K562 (cell line): ENCODE measurements around the gene CD163. TPM values are rescaled to one million over a fixed set of nuclear protein-coding genes. Genes with fewer than 3 reads are reported as not detected.

ENCODE experiments used
- CBX1 ChIP-seq: sonication (generic); IDR thresholded peaks from 2 replicates; pipeline ENCODE4 v1.6.1; 2016; ENCODE audit warnings: antibody characterized with exemption, low read depth, mild to moderate bottlenecking
- CBX2 ChIP-seq: fragments of 200-600 bp; sonication (generic); IDR thresholded peaks from one replicate; pipeline ENCODE4 v1.6.1; 2012; ENCODE audit warnings: mild to moderate bottlenecking, low read length, inconsistent platforms; ENCODE audit not compliant: insufficient read depth, poor library complexity, severe bottlenecking
- CREBBP ChIP-seq: IDR thresholded peaks from one replicate; pipeline ENCODE4 v1.6.1; 2012; ENCODE audit warnings: low read depth, mild to moderate bottlenecking, control low read depth, inconsistent platforms, low read length
- HEY1 ChIP-seq: fragments of 250-450 bp; sonication (Bioruptor Pico); IDR thresholded peaks from 2 replicates; pipeline ENCODE4 v1.5.0; 2020; ENCODE audit warnings: mild to moderate bottlenecking, moderate library complexity, borderline replicate concordance
- MAFG ChIP-seq: fragments of 450-650 bp; conservative IDR thresholded peaks from 2 replicates; pipeline ENCODE4 v1.6.1; 2016; ENCODE audit warnings: missing genetic modification characterization, missing compliant biosample characterization
- MTA2 ChIP-seq: fragments of 450-650 bp; IDR thresholded peaks from 2 replicates; pipeline ENCODE4 v1.6.1; 2016; ENCODE audit warnings: low read depth
- NFE2 ChIP-seq: IDR thresholded peaks from 2 replicates; pipeline ENCODE4 v1.6.1; 2014; ENCODE audit warnings: antibody characterized with exemption, low read depth
- PHF20 ChIP-seq: fragments of 450-650 bp; IDR thresholded peaks from 2 replicates; pipeline ENCODE4 v1.6.1; 2018; ENCODE audit not compliant: partially characterized antibody
- ZFP1 ChIP-seq: fragments of 450-650 bp; formaldehyde crosslinking; IDR thresholded peaks from 2 replicates; pipeline ENCODE4 v1.4.0; 2020; ENCODE audit warnings: mild to moderate bottlenecking, mixed read lengths
- ZKSCAN8 ChIP-seq: fragments of 200-800 bp; sonication (Bioruptor generic); IDR thresholded peaks from 2 replicates; pipeline ENCODE4 v1.6.1; 2016; ENCODE audit warnings: missing genetic modification characterization, missing compliant biosample characterization
- polyA plus RNA-seq, 8 experiments: library from polyadenylated mRNA; depleted of rRNA in 4 of 8; stranded (reverse) in 5 of 8; unstranded in 3 of 8; fragments of >200 nt; fragmentation: Nextera tagmentation in 2 of 8; fragmentation: Illumina TruSeq in 1 of 8; extraction: Ambion mirVana in 2 of 8; extraction: Trizol in 1 of 8; gene quantifications; 2 replicates each; pipeline versions ENCODE4 v1.2.1 to v1.2.3, GENCODE V29; 2011 to 2014; ENCODE audit warnings: inconsistent platforms in 1 of 8, missing spikeins in 1 of 8
- total RNA-seq, 7 experiments: library from RNA; depleted of rRNA in 6 of 7; stranded (reverse); fragments of >200 nt in 6 of 7; fragmentation: Illumina TruSeq in 2 of 7; extraction: Trizol in 2 of 7; gene quantifications; 2 replicates each; pipeline versions ENCODE4 v1.2.1 to v1.2.3, GENCODE V29; 2011 to 2021; ENCODE audit warnings: low replicate concordance in 1 of 7
- TF ChIP-seq, protein P1 (sequence below): fragments of 200-800 bp; sonication (Bioruptor generic); IDR thresholded peaks from 2 replicates; pipeline ENCODE4 v1.6.1; 2016; ENCODE audit warnings: missing genetic modification characterization, missing compliant biosample characterization
- TF ChIP-seq, protein P2 (sequence below): fragments of 450-650 bp; formaldehyde crosslinking; IDR thresholded peaks from 2 replicates; pipeline ENCODE4 v1.4.0; 2020; ENCODE audit warnings: mild to moderate bottlenecking, moderate library complexity
- TF ChIP-seq, protein P3 (sequence below): fragments of 250-450 bp; sonication (Bioruptor Pico); IDR thresholded peaks from 2 replicates; pipeline ENCODE4 v1.8.0; 2022; ENCODE audit warnings: inconsistent platforms, mild to moderate bottlenecking, moderate library complexity, borderline replicate concordance
- TF ChIP-seq, protein P4 (sequence below): sonication (generic); formaldehyde crosslinking; IDR thresholded peaks from 2 replicates; pipeline ENCODE4 v1.8.0; 2022; ENCODE audit warnings: missing genetic modification reagents, mild to moderate bottlenecking, borderline replicate concordance

Gene CD163
- total and polyA plus RNA-seq, 9 of the 15 experiments (the other 6 are each of a cell fraction or from before 2014, with no cell fraction given), result 0.62 TPM; not detected in 8

DNA sequence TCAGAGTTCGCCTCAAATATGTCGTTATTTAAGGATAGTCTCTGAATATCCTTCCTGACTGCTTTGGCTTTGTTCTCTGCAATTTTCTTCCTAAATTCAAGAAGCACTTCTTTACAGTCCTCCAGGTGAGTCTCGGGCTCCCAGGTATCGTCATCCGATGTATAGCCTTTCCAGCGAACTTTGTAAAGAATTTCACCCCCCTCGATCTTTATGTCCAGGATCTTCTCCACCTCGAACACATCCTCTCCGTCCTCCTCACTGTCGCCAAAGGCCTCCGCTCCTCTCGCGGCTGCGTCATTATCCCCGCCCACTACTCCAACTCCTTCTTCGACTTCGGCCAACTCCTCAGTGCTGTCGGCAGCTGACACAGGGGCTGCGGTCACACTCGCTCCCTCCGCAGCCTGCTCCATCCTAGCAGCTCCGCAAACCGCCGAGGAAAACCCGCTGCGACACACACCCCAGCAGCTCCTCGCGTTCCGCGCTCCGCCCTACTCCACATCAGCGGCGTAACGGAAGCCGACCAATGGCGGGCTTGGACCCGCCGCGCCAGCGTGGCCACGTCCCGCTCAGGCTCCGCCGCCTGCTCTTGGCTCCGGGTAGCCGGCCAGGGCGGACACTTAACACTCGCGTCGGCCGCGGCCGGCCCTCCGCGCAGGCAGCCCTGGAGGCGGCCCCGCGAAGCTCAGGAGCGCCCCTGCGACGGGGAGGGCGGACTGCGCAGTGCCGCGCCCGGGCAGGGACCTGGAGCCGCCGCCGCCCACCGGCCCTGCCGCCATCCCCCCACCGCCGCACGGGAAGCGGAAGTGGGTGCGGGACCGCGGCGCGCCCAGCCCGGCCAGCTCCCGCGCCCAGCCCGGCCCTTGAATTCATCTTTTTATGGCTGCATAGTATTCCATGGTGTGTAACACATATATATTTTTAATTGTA lies 63.7 kb downstream of the CD163 start (continued):
- TF ChIP-seq, protein P1, sequence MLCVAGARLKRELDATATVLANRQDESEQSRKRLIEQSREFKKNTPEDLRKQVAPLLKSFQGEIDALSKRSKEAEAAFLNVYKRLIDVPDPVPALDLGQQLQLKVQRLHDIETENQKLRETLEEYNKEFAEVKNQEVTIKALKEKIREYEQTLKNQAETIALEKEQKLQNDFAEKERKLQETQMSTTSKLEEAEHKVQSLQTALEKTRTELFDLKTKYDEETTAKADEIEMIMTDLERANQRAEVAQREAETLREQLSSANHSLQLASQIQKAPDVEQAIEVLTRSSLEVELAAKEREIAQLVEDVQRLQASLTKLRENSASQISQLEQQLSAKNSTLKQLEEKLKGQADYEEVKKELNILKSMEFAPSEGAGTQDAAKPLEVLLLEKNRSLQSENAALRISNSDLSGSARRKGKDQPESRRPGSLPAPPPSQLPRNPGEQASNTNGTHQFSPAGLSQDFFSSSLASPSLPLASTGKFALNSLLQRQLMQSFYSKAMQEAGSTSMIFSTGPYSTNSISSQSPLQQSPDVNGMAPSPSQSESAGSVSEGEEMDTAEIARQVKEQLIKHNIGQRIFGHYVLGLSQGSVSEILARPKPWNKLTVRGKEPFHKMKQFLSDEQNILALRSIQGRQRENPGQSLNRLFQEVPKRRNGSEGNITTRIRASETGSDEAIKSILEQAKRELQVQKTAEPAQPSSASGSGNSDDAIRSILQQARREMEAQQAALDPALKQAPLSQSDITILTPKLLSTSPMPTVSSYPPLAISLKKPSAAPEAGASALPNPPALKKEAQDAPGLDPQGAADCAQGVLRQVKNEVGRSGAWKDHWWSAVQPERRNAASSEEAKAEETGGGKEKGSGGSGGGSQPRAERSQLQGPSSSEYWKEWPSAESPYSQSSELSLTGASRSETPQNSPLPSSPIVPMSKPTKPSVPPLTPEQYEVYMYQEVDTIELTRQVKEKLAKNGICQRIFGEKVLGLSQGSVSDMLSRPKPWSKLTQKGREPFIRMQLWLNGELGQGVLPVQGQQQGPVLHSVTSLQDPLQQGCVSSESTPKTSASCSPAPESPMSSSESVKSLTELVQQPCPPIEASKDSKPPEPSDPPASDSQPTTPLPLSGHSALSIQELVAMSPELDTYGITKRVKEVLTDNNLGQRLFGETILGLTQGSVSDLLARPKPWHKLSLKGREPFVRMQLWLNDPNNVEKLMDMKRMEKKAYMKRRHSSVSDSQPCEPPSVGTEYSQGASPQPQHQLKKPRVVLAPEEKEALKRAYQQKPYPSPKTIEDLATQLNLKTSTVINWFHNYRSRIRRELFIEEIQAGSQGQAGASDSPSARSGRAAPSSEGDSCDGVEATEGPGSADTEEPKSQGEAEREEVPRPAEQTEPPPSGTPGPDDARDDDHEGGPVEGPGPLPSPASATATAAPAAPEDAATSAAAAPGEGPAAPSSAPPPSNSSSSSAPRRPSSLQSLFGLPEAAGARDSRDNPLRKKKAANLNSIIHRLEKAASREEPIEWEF (CRISPR knock-in tag), result no peak
- no peak for TF ChIP-seq MTA2
- TF ChIP-seq CBX1, result no peak
- TF ChIP-seq HEY1 (CRISPR knock-in tag), result no peak
- TF ChIP-seq PHF20, result no peak
- no peak for TF ChIP-seq ZKSCAN8 (CRISPR knock-in tag)
- TF ChIP-seq, protein P2, sequence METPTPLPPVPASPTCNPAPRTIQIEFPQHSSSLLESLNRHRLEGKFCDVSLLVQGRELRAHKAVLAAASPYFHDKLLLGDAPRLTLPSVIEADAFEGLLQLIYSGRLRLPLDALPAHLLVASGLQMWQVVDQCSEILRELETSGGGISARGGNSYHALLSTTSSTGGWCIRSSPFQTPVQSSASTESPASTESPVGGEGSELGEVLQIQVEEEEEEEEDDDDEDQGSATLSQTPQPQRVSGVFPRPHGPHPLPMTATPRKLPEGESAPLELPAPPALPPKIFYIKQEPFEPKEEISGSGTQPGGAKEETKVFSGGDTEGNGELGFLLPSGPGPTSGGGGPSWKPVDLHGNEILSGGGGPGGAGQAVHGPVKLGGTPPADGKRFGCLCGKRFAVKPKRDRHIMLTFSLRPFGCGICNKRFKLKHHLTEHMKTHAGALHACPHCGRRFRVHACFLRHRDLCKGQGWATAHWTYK, result no peak
- TF ChIP-seq CBX2, result no peak
- TF ChIP-seq, protein P3, sequence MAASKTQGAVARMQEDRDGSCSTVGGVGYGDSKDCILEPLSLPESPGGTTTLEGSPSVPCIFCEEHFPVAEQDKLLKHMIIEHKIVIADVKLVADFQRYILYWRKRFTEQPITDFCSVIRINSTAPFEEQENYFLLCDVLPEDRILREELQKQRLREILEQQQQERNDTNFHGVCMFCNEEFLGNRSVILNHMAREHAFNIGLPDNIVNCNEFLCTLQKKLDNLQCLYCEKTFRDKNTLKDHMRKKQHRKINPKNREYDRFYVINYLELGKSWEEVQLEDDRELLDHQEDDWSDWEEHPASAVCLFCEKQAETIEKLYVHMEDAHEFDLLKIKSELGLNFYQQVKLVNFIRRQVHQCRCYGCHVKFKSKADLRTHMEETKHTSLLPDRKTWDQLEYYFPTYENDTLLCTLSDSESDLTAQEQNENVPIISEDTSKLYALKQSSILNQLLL (CRISPR knock-in tag), result no peak
- TF ChIP-seq MAFG, result no peak
- no peak for TF ChIP-seq CREBBP
- TF ChIP-seq, protein P4, sequence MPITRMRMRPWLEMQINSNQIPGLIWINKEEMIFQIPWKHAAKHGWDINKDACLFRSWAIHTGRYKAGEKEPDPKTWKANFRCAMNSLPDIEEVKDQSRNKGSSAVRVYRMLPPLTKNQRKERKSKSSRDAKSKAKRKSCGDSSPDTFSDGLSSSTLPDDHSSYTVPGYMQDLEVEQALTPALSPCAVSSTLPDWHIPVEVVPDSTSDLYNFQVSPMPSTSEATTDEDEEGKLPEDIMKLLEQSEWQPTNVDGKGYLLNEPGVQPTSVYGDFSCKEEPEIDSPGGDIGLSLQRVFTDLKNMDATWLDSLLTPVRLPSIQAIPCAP (CRISPR knock-in tag), result no peak
- TF ChIP-seq NFE2, result no peak
- no peak for TF ChIP-seq ZFP1
